ENCODE results near the gene ABCC1. TPM values are rescaled to one million over a fixed set of nuclear protein-coding genes. Genes with fewer than 3 reads are reported as not detected.

Gene ABCC1
- total and polyA plus RNA-seq, 2 donors from 2014 or later: 4.6 to 29.7 TPM

GRCh38 chr16:16082255-16082654 is 132.8 kb downstream of the ABCC1 start:
- intact Hi-C loops (cut with DNase I): no loop called here
- FAIRE-seq (no peak), DNase-seq (no peak)
- Histone ChIP-seq H3K27me3 (ENCODE audit: control insufficient read depth, insufficient read depth, low read length) (no peaks in the 10 kb centered on the region), H3K4me1 (ENCODE audit: control insufficient read depth in 2 of 3, insufficient read depth in 2 of 3, low read depth in 1 of 3, low read length in 3 of 3) (peaks cover 0 to 2% (median 0%) of the 10 kb centered on the region in 3 donors), H3K36me3 (ENCODE audit: control insufficient read depth in 2 of 3, insufficient read depth in 3 of 3, low read length in 3 of 3) (peaks cover 5 to 22% (median 11%) of the 10 kb centered on the region in 3 donors), H3K4me3 (ENCODE audit: low read length in 3 of 3) (no peak overlapping the region), H3K9me3 (ENCODE audit: control insufficient read depth in 2 of 3, insufficient read depth in 1 of 3, low read length in 3 of 3) (peaks cover 0 to 7% (median 0%) of the 10 kb centered on the region in 3 donors), H3K9ac (ENCODE audit: low read length in 3 of 3) (no peak overlapping the region), H3K27ac (ENCODE audit: low read depth in 2 of 2, low read length in 2 of 2) (no peak overlapping the region)
- TF ChIP-seq CTCF (IDR thresholded peaks at IDR 0.05; ENCODE audit: borderline replicate concordance, extremely low read depth, insufficient read depth): no peak

GRCh38 chr16:16083421-16084156 is 134.2 kb downstream of the ABCC1 start:
- Histone ChIP-seq H3K27me3 (ENCODE audit: control insufficient read depth, insufficient read depth, low read length) (no peaks in the 10 kb centered on the region), H3K36me3 (ENCODE audit: control insufficient read depth in 2 of 3, insufficient read depth in 3 of 3, low read length in 3 of 3) (peaks cover 5 to 22% (median 11%) of the 10 kb centered on the region in 3 donors), H3K4me3 (ENCODE audit: low read length in 3 of 3) (no peak overlapping the region), H3K4me1 (ENCODE audit: control insufficient read depth in 2 of 3, insufficient read depth in 2 of 3, low read depth in 1 of 3, low read length in 3 of 3) (peaks cover 0 to 2% (median 0%) of the 10 kb centered on the region in 3 donors), H3K9me3 (ENCODE audit: control insufficient read depth in 2 of 3, insufficient read depth in 1 of 3, low read length in 3 of 3) (peaks cover 0 to 7% (median 0%) of the 10 kb centered on the region in 3 donors), H3K27ac (ENCODE audit: low read depth in 2 of 2, low read length in 2 of 2) (no peak overlapping the region), H3K9ac (ENCODE audit: low read length in 3 of 3) (no peak overlapping the region)
- no peak for TF ChIP-seq CTCF (IDR thresholded peaks at IDR 0.05; ENCODE audit: borderline replicate concordance, extremely low read depth, insufficient read depth)
- FAIRE-seq (no peak), DNase-seq (no peak)
- intact Hi-C loops (cut with DNase I): no loop called here

- Histone ChIP-seq H3K9me3 (ENCODE audit: control insufficient read depth in 2 of 3, insufficient read depth in 1 of 3, low read length in 3 of 3) (peaks cover 0 to 7% (median 0%) of the 10 kb centered on the region in 3 donors), H3K27me3 (ENCODE audit: control insufficient read depth, insufficient read depth, low read length) (no peaks in the 10 kb centered on the region), H3K36me3 (ENCODE audit: control insufficient read depth in 2 of 3, insufficient read depth in 3 of 3, low read length in 3 of 3) (peaks cover 5 to 20% (median 11%) of the 10 kb centered on the region in 3 donors), H3K4me3 (ENCODE audit: low read length in 3 of 3) (no peak overlapping the region), H3K9ac (ENCODE audit: low read length in 3 of 3) (no peak overlapping the region), H3K27ac (ENCODE audit: low read depth in 2 of 2, low read length in 2 of 2) (no peak overlapping the region), H3K4me1 (ENCODE audit: control insufficient read depth in 2 of 3, insufficient read depth in 2 of 3, low read depth in 1 of 3, low read length in 3 of 3) (peaks cover 0 to 2% (median 0%) of the 10 kb centered on the region in 3 donors)
- FAIRE-seq (no peak), DNase-seq (no peak)
- intact Hi-C loops (cut with DNase I): no loop called here
- no peak for TF ChIP-seq CTCF (IDR thresholded peaks at IDR 0.05; ENCODE audit: borderline replicate concordance, extremely low read depth, insufficient read depth)
These were observed 135.5 kb downstream of the ABCC1 start for GRCh38 chr16:16084874-16085273.

Data from kidney (tissue), 14 donors.